Suprapubic skin (tissue), 4 donors: ENCODE results near the gene MAP7. TPM values are rescaled to one million over a fixed set of nuclear protein-coding genes. Genes with fewer than 3 reads are reported as not detected.

Experiments
- DNase-seq, 2 donors: peaks; one replicate each; pipeline ENCODE4 v3.0.0-alpha.2; 2019; ENCODE audit warnings: low spot score in 2 of 2
- H3K27ac ChIP-seq: fragments of 200-600 bp; sonication (generic); one replicate; pipeline ENCODE4 v1.5.1; 2019
- H3K27me3 ChIP-seq: fragments of 200-600 bp; sonication (generic); one replicate; pipeline ENCODE4 v1.5.1; 2019
- H3K36me3 ChIP-seq: fragments of 200-600 bp; sonication (generic); one replicate; pipeline ENCODE4 v1.5.1; 2019
- H3K4me1 ChIP-seq: fragments of 200-600 bp; sonication (generic); one replicate; pipeline ENCODE4 v1.5.1; 2019
- H3K4me3 ChIP-seq: fragments of 200-600 bp; sonication (generic); one replicate; pipeline ENCODE4 v1.5.1; 2019; ENCODE audit warnings: mild to moderate bottlenecking
- H3K9me3 ChIP-seq: fragments of 200-600 bp; sonication (generic); one replicate; pipeline ENCODE4 v1.5.1; 2019
- EP300 ChIP-seq: sonication (generic); formaldehyde crosslinking; IDR thresholded peaks from one replicate; pipeline ENCODE4 v1.6.1; 2017; ENCODE audit warnings: antibody characterized with exemption
- POLR2A ChIP-seq, 2 donors: fragments of 450-650 bp; IDR thresholded peaks; one replicate each; pipeline ENCODE4 v1.6.1; 2017; ENCODE audit warnings: antibody characterized with exemption in 2 of 2, mild to moderate bottlenecking in 2 of 2, moderate library complexity in 2 of 2
- POLR2AphosphoS5 ChIP-seq, 3 donors: sonication (generic); formaldehyde crosslinking; IDR thresholded peaks; one replicate each; pipeline ENCODE4 v1.6.1; 2017; ENCODE audit warnings: antibody characterized with exemption in 3 of 3
- WGBS: methylation state at CpG from one replicate; pipeline ENCODE4 v1.1.5; 2018; 5-methylcytosine and 5-hydroxymethylcytosine counted together
- total RNA-seq, 4 donors: library from RNA; depleted of rRNA; stranded (reverse); fragments of >200 nt; gene quantifications; one replicate each; pipeline ENCODE4 v1.1.0, GENCODE V29; 2016
- TF ChIP-seq, protein P1 (sequence below), 2 donors: fragments of 200-600 bp in 1 of 2; fragments of 450-650 bp in 1 of 2; sonication (generic) in 1 of 2; IDR thresholded peaks; one replicate each; pipeline ENCODE4 v1.5.1; 2016 to 2019; ENCODE audit warnings: antibody characterized with exemption in 2 of 2, mild to moderate bottlenecking in 1 of 2, moderate library complexity in 1 of 2

Gene MAP7
- total RNA-seq, 4 donors from 2014 or later, result 25.9 to 41.0 (median 28.8) TPM

DNA sequence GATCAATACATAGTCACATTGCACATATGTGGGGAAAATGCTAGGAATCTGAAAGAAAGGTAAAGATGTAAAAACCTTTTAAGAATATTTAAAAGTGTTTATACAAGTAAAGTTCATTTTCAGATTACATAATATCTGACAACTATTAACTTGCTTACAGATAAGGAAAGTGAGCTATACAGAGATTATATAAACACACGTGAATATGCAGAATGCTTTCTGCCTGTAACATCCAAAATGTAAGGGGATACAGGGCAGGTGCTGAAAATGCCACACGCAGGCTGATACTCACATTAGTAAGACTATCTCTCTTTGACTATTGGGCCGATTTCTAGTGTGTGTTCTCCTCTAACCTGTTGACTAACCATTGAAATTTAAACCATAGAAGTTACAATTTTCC is 17.9 kb upstream of the MAP7 start:
- WGBS, result 84% methylated on average over 3 of the region's 3 CpGs
- no peaks in the 10 kb centered on the region for H3K27me3 ChIP-seq
- no peaks in the 10 kb centered on the region for H3K4me1 ChIP-seq
- TF ChIP-seq, protein P1, sequence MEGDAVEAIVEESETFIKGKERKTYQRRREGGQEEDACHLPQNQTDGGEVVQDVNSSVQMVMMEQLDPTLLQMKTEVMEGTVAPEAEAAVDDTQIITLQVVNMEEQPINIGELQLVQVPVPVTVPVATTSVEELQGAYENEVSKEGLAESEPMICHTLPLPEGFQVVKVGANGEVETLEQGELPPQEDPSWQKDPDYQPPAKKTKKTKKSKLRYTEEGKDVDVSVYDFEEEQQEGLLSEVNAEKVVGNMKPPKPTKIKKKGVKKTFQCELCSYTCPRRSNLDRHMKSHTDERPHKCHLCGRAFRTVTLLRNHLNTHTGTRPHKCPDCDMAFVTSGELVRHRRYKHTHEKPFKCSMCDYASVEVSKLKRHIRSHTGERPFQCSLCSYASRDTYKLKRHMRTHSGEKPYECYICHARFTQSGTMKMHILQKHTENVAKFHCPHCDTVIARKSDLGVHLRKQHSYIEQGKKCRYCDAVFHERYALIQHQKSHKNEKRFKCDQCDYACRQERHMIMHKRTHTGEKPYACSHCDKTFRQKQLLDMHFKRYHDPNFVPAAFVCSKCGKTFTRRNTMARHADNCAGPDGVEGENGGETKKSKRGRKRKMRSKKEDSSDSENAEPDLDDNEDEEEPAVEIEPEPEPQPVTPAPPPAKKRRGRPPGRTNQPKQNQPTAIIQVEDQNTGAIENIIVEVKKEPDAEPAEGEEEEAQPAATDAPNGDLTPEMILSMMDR (IDR thresholded peaks at IDR 0.05), result no peak
- TF ChIP-seq POLR2AphosphoS5 (IDR thresholded peaks at IDR 0.05) (no peak), EP300 (no peak), POLR2A (IDR thresholded peaks at IDR 0.05) (no peak)
- no peaks in the 10 kb centered on the region for H3K9me3 ChIP-seq
- no peak overlapping the region for H3K27ac ChIP-seq
- no peak for DNase-seq
- no peak overlapping the region for H3K4me3 ChIP-seq
- peaks cover 9% of the 10 kb centered on the region for H3K36me3 ChIP-seq

DNA sequence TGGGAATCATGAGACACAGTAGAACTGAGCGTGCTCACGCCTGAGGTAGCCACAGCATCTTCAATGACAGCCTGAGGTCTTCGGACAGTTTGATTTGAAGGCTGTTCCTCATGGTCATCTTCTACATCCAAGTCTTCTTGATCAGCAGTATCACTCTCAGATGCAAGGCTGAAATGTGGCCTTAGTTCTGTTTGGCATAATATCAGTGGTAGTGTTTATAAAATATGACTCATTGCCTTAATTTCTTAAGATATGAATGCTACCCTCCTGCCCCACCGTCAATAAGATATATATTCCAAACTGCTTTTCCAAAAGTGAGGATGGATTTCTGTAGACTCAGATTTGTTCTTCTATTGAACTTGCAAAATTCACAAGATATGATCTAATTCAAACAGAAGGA is 17.5 kb upstream of the MAP7 start:
- 88% methylated on average over 4 of the region's 4 CpGs for WGBS
- no peaks in the 10 kb centered on the region for H3K9me3 ChIP-seq
- TF ChIP-seq, protein P1 (IDR thresholded peaks at IDR 0.05), result no peak
- TF ChIP-seq POLR2A (IDR thresholded peaks at IDR 0.05) (no peak), EP300 (no peak), POLR2AphosphoS5 (IDR thresholded peaks at IDR 0.05) (no peak)
- H3K27ac ChIP-seq, result no peak overlapping the region
- no peaks in the 10 kb centered on the region for H3K4me1 ChIP-seq
- H3K4me3 ChIP-seq, result no peak overlapping the region
- no peak for DNase-seq
- H3K36me3 ChIP-seq, result peaks cover 7% of the 10 kb centered on the region
- H3K27me3 ChIP-seq, result no peaks in the 10 kb centered on the region

DNA sequence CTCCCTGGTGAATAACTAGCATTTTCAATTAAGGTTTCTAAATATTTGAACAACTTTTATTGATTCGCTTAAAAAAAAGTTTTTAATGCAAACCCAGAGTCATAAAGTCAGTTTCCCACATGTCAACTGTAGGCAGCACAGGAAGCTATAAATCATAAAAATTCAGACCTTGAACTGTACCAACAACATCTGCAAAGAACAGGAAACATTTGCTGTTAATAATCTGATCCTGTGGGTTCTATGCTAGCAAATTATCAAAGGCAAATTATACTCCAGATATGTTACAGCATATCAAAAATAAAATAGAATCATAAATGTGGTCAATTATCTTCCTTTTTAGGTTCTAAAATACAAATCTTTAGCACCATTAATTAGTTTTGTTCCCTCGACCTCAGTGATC is 16.6 kb upstream of the MAP7 start:
- TF ChIP-seq POLR2AphosphoS5 (IDR thresholded peaks at IDR 0.05) (no peak), POLR2A (IDR thresholded peaks at IDR 0.05) (no peak), EP300 (no peak)
- TF ChIP-seq, protein P1 (IDR thresholded peaks at IDR 0.05), result no peak
- no peak for DNase-seq
- Histone ChIP-seq H3K4me3 (no peak overlapping the region), H3K27ac (no peak overlapping the region), H3K9me3 (no peaks in the 10 kb centered on the region), H3K36me3 (peaks cover 7% of the 10 kb centered on the region), H3K27me3 (no peaks in the 10 kb centered on the region), H3K4me1 (no peaks in the 10 kb centered on the region)
- WGBS, result 63% methylated on average over 2 of the region's 2 CpGs

DNA sequence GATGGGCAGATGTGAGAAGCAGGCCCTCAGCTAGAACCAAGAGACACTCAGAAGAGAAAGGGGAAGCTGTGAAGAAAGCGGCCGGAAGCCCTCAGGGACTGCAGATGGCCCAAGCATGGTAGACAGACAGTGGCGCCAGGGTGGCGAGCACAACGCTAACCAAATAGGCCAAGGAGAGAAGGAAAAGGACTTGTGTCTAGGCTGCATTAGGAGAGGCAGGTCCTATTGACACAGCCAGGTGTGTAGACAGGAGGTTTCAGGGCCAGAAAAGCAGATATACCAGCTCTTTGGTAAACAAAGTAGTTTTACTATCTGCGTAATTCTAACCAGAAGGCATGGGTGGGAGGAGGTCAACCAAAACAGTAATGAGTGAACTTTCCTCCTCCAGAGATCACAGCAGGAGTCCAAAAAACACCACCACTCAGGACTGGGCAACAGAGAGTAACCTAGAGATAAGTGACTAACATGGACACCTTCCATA is 15.8 kb upstream of the MAP7 start:
- H3K27me3 ChIP-seq, result no peaks in the 10 kb centered on the region
- WGBS, result 91% methylated on average over 6 of the region's 6 CpGs
- no peak overlapping the region for H3K27ac ChIP-seq
- peaks cover 9% of the 10 kb centered on the region for H3K36me3 ChIP-seq
- H3K9me3 ChIP-seq, result no peaks in the 10 kb centered on the region
- TF ChIP-seq POLR2A (IDR thresholded peaks at IDR 0.05) (no peak), POLR2AphosphoS5 (IDR thresholded peaks at IDR 0.05) (no peak), EP300 (no peak)
- TF ChIP-seq, protein P1 (IDR thresholded peaks at IDR 0.05), result no peak
- no peak overlapping the region for H3K4me3 ChIP-seq
- H3K4me1 ChIP-seq, result no peaks in the 10 kb centered on the region
- DNase-seq, result no peak

DNA sequence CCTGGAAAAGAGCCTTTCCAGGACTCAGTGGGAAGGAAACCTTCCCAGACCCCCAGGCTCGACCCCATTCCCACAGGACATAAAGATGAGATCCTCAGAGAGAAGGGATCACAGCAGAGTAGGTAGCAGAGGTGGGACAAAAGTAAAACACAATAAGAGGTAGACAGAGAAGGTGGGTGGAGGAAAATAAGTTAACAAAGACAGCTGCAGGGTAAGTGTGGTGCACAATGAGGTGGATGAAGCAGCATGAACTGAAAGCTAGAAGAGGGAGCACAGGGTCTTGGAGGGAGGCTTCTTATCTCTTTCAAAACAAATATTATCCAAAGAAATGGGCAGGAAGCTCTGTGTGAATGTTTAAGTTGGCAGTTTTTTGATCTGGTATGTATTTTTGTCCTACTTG is 14.0 kb upstream of the MAP7 start:
- Histone ChIP-seq H3K4me1 (no peaks in the 10 kb centered on the region), H3K36me3 (peaks cover 12% of the 10 kb centered on the region), H3K27me3 (no peaks in the 10 kb centered on the region), H3K4me3 (no peak overlapping the region), H3K9me3 (no peaks in the 10 kb centered on the region), H3K27ac (no peak overlapping the region)
- TF ChIP-seq POLR2A (IDR thresholded peaks at IDR 0.05) (no peak), EP300 (no peak), POLR2AphosphoS5 (IDR thresholded peaks at IDR 0.05) (no peak)
- TF ChIP-seq, protein P1 (IDR thresholded peaks at IDR 0.05), result no peak
- DNase-seq, result no peak
- 46% methylated on average over 1 of the region's 1 CpG for WGBS
